GM19043 (cell line): ENCODE data around the gene NCAPH2.

Experiments
- ATAC-seq: cut with Tn5 transposase; IDR thresholded peaks from one replicate; pipeline ENCODE4 v1.9.1; 2021; ENCODE audit warnings: low read depth; ENCODE audit not compliant: unreplicated experiment

NCAPH2 gene

DNA sequence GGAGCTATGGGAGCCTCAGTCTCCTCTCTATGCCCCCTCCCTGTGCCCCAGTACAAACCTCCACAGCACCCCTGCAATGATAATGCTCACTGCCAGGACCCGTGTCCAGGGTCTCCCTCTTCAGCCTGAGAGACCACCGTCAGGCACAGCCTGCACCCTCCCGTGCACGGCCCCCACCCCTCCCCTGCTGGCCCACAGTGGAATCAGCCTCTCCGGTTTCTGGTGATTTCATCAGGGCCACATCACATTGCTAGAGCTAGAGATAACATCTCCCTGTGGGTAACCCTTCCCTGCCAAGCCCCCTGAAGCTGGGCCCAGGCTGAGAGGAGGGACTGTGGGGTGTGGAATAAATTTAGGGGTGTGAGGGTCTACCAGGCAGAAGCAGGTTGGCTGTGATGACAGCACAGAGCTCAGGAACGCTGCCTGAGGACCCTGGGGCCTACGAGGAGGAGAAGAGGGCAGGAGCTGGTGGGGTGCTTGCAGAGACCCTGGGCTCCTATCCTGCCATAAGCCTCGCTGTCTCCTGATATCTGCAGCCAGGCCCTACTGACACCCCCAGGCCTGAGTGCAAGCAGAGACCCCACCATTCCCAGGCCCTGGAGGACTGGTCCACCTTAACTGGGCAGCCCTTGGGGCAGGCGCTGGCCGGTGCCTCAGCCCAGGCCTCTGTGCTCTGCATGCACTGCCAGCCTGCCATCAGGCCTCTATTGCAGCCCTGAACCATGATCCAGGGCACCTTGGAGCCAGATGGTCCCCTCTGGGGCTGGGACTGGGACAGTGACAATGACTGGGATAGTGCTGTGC is 37.7 kb downstream of the NCAPH2 start, which contains the start of gene KLHDC7B:
TSS of gene KLHDC7B (plus strand) at position 378 of the 804 bp plus-strand sequence. CDS start at position 723, 345 bp downstream.
- ATAC-seq: no peak

DNA sequence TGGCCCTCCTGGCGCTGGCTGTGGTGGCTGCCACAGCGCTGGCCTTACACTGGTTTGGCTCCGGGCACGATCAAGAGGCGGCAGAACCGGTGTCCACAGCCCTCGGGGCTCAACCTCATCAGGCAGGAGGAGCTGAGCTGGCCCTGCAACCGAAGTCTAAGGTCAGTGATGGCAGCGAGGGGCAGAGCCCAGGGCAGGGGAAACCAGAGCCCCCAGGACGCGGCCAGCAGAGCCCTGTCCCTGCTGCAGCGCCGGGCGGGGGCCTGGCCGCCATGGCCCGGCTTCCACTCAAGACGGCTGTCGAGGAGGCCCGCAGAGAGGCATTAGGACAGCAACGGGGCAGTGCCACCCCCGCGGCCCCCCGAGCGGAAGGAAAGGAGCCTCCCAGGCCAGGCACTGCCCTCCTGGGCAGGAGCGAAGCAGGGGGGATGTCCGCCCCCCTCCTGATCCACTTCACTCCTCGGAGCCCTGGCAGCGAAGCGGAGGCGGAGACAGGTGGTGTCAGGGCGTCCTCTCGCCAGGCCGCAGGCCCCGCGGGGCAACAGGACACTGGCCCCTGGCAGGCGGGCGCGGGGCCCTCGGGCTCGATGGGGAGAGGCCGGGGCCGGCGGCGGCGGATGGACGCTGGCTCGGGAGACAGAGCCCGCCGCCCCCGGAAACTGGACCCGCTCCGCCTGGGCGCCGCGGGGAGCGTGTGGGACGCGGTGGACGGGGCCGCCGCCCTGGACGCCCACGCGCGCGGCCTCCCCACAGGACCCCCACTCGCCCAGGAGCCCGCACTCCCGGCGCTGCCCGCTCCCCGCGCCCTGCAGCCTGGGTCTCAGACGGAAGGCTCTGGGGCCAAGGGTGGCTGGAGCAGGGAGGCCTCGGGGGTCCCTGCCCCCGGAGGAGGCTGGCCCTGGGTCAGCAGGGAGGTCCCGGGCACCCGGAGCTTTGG is 38.6 kb downstream of the NCAPH2 start:
- ATAC-seq: no peak

DNA sequence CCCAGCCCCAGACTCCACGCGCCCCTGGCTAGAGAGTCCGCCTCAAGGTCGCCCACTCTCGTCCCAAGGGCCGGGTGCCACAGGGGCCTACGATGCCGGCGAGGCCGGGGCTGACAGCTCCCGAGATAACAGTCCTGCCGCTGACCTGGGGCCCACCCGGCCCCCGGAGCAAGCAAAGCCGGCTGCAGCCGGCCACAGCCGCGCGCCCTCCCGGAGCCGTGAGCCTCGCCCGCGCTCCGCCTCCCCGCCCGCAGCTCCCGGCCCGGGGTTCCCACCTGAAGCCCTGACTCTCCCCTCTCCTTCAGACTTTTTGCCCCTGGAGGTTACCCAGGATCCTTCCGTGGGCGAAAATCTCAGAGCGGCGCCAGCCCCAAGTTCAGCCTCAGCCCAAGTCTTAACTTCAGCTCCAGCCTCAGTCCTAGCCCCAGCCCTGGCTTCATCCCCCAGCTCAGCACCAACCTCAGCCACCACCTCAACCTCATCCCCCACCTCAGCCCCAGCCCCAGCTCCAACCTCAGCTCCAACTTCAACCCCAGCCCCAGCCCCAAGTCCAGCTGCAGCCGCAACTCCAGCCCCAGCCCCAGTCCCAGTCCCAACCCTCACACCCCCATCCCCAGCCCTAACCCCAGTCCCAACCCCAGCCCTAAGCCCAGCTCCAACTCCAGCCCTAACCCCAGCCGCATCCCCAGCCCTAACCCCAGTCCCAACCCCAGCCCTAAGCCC is 39.4 kb downstream of the NCAPH2 start:
- no peak for ATAC-seq

DNA sequence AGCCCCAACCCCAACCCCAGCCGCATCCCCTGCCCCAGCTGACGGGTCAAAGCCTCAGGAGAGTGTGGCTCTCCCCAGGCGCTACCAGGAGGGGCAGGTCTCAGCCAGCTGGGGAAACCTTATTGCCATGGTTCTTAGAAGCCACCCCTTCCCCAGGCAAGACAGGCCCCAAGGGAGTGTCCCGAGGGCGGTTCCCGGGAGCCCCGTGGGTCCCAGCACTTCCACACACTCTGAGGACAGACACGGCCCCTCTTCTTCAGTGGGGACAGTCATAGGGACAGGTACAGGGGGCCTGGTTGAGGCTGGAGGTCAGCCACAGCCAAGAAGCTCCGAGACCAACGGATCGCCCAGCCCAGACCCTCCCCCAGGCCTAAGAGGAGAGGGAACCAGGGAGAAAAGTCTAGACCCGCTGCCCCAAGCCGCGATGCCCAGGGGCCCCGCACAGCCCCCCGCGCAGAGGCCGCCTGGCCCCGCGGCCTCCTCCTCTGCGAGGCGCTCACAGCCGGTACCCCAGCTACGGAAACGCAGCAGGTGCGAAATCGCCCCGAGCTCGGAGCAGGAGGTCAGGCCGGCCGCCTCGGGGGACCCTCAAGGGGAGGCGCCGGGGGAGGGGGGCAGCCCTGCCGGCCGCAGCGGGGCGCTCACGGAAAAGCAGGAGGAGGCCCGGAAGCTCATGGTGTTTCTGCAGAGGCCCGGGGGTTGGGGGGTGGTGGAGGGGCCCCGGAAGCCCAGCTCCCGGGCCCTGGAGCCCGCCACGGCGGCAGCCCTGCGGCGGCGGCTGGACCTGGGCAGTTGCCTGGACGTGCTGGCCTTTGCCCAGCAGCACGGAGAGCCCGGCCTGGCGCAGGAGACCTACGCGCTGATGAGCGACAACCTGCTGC is 40.3 kb downstream of the NCAPH2 start:
- no peak for ATAC-seq

DNA sequence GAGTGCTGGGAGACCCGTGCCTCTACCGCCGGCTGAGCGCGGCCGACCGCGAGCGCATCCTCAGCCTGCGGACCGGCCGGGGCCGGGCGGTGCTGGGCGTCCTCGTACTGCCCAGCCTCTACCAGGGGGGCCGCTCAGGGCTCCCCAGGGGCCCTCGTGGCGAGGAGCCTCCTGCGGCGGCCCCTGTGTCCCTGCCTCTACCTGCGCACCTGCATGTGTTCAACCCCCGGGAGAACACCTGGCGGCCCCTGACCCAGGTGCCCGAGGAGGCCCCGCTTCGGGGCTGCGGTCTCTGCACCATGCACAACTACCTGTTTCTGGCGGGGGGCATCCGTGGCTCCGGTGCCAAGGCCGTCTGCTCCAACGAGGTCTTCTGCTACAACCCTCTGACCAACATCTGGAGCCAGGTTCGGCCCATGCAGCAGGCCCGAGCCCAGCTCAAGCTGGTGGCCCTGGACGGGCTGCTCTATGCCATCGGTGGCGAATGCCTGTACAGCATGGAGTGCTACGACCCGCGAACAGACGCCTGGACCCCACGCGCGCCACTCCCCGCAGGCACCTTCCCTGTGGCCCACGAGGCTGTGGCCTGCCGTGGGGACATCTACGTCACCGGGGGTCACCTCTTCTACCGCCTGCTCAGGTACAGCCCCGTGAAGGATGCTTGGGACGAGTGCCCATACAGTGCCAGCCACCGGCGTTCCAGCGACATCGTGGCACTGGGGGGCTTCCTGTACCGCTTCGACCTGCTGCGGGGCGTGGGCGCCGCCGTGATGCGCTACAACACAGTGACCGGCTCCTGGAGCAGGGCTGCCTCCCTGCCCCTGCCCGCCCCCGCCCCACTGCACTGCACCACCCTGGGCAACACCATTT is 41.1 kb downstream of the NCAPH2 start:
- no peak for ATAC-seq

DNA sequence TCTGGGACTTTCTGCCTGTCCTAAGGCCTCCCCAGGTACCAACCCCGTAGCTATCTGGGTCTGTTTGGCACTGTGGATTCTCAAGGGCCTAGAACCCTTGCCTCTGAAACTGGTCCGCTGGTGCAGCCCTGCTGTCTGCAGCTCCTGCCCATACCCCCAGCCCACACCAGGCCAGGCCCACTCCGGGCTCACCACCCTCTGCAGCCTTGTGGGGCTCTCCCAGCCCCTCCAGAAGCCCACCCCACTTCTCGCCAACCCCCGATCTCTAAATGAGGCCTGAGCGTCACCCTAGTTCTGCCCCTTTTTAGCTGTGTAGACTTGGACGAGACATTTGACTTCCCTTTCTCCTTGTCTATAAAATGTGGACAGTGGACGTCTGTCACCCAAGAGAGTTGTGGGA is 42.4 kb downstream of the NCAPH2 start:
- ATAC-seq: no peak

DNA sequence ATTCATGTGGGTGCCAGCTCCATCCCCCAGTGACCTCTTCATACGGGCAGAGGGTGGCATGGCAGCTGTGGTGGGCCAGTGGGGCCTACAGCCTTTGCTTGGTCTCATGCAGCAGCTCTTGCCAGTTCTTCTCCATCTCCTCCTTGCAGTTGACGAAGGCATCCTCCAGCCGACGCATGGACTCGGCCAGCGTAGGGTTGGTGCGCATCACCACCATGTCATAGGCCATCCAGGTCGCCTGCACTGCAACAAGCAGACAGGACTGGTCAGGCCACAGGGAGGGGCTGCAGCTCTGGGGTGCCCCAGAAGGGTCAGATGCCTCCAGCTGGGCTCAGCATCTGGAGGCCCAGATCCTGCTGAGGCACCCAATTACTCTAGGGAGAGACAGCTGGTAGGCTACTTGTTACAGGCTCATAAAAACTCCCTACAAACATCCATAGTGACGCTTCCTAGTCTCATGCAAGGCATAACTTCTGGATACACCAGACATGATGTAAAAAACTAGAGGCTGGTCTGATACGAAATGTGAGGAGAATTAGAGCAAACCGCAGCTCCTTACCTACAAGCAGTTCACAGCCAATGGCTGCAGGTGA is 43.2 kb downstream of the NCAPH2 start:
- no peak for ATAC-seq

DNA sequence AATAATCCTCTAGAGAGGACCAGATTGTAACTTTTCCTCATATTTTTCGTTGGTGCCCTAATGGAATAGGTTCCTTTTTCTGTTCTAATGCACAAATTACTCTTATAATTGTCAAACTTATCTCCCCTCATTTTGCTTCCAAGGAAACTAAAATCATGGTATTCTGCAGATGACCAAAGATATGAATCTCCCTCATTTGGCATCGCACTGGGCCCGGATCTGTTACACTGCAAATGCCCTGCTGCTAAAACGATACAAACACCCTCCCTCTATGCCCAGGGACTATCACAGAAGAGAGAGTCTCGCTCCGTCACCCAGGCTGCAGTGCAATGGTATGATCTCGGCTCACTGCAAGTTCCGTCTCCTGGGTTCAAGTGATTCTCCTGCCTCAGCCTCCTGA is 45.3 kb downstream of the NCAPH2 start:
- no peak for ATAC-seq

DNA sequence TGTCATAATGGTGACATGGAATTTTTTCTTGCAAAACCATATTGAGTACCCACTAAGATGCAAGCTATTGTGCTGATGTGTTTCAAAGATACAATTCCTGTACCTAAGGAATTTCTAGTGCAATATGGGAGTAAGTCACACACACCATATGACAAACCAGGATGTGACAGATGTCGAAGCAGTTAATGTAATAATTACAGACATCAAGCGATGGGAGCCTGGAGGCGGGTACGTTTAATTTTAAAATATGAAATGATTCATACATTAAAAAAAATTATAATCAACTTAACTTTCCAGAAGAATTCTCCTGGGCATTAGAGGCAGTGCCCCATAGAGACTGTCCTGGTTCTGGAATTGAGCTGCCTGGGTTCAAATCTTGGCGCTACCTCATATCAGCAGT is 48.7 kb downstream of the NCAPH2 start:
- no peak for ATAC-seq

DNA sequence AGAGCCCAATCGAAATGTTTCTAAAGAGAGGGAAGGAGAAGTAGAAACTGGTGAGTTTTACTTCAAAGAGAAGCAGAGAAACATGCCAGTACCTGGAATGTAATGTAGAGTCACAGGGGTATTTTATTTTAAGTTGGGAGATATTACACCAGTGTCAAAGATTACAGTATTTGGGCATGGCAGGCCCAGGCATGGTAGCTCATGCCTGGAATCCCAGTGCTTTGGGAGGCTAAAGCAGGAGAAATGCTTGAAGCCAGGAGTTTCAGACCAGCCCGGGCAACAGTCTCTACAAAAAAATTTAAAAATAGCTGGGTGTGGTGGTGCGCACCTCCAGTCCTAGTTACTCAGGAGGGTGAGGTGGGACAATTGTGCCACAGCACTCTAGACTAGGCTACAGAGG is 52.0 kb downstream of the NCAPH2 start:
- no peak for ATAC-seq

DNA sequence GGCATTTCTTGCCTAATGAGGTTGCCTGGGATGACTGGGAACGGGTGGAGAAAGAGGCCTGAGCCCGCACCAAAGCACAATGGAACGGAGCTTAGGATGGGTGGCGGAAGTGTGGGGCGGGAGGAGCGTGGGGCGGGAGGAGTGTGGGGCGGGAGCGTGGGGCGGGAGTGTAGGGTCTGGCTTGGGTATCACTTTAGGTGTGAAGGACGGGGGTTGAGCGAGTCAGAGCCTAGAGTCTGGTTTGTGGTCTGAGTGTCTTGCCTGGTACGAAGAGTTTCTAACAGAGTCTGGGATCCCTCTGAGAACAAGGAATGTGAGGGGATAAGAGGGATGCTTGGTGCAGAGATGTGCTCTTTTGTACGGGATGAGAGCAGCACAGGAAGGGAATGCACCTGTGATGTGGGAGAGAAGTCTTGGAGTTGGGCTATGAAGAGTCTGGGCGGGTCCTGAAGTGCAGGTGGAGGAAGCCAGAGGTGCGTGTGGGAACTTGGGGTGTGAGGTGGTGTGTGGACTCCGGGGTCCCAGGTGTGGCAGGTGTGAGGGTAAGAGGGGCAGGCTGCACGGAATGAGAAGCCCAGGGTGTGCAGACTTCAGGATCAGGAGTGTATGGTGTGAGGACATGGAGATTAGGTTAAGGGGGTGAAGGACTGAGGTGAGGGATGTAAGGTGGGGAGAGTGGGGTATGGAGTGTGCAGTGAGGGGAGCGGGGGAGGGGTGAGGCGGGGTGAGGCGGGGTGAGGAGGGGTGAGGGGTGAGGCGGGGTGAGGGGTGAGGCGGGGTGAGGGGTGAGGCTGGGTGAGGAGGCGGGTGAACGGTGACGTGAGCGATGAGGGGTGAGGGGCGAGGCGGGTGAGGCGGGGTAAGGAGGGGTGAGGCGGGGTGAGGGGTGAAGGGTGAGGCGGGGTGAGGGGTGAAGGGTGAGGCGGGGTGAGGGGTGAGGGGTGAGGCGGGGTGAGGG is 53.7 kb downstream of the NCAPH2 start:
- no peak for ATAC-seq

DNA sequence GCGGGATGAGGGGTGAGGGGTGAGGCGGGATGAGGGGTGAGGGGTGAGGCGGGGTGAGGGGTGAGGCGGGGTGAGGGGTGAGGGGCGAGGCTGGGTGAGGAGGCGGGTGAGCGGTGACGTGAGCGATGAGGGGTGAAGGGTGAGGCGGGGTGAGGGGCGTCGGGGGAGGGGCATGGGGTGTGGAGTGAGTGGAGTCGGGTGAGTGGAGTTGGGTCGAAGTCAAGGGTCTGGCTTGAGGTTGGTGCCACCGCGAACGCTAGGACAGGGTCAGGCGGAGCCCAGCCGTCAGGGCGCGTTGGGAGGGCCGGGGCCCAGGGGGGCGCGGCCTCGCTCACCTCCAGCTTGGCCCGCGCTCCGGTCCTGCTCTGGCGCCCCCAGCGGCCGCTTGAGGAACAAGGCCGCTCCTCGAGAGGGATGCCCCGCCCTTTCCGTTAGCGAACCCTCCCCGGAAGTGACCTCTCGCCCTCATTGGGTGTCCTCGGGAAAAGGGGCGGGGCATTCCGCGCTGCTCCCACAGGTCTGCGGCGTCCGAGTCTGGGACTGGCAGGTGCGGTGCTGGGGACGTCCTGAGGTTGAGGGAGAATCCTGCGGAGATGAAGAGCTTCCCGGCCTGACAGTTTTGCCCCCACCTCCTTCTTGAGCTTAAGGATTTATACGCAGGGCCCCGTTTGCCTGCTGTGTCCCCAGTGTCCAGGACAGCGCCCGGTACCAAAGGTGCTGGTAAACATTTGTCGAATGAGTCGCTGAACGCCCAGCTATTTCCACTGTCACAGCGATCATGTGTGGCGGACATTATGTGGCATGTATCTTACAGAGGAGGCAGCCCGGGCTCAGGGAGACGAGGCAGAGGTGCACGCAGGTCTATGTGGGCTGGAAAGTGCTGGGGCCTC is 54.7 kb downstream of the NCAPH2 start, which contains the start of gene SYCE3:
TSS of gene SYCE3 (minus strand) at position 397 of the 890 bp plus-strand sequence. CDS start 6,514 bp downstream, outside the sequence.
- ATAC-seq: peak; percentile 72

DNA sequence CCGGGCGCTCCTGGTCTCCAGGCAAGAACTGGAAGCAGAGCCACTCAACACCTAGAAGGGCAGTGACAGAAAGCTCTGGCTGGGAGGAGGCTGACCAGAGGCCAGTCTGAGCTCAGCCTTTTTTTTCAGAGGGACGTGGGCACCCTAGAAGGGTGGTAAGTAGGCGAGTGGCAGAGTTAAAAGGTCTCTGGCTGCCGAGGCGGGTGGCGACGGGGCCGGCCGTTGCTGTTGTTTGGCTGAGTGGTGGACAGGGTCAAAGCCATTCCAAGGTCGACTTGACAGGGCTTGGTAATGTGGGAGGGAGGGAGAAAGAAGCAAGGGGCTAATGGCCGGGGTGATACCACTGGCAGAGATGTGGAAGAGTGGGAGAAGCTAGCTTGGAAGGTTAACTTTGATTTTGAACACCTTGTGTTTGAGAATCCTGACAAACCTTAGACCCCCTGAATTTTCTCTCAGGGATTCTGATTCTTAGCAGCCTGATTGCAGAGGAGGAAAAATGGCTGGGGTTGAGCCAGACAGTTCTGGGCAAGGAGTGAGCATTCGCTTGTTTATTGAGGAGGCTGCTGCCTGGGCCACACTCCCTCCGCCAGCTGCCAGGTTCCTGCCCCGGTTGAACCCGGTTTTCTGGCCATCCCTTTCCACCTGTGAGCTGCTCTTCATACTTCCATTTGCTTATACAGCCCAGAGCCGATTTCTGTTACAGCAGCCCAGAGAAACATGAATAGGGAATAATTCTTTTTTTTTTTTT is 55.6 kb downstream of the NCAPH2 start:
- ATAC-seq: no peak

DNA sequence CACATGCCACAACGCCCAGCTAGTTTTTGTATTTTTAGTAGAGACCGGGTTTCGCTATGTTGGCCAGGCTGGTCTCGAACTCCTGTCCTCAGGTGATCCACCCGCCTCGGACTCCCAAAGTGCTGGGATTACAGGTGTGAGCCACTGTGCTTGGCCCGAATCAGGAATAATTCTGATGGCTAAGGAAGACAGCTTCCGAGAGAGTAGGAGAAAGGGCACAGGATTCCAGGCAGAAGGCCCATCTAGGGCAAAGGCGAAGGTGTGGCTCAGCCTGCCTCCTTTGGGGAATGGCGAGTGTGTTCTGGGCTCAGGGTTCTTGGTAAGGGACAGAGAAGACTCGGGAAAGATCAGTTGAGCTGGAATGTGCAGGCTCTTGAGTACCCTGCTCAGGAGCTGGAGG is 56.3 kb downstream of the NCAPH2 start:
- no peak for ATAC-seq

DNA sequence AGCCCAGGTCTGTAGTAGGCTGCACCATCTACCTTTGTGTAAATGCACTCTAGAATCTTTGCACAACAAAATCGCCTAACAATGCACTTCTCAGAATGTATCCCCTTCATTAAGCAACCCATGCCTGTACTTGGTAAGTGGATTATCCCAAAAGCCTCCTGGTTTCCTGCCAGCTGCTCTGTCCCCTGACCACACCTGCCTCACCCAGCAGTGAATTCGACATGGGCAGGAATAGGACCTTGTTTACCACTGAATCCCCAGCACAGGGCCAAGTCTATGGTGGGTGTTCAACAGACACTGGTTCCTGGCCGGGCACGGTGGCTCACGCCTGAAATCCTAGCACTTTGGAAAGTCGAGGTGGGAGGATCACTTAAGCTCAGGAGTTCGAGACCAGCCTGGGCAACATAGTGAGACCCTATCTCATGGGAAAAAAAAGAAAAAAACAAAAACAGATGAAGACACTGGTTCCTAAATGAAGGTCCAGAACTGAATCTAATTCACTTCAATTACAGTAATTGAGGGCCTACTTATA is 59.8 kb downstream of the NCAPH2 start:
- ATAC-seq: no peak
